Neural cell (in vitro differentiated cells): ENCODE data around the gene ACSS3. TPM values are rescaled to one million over a fixed set of nuclear protein-coding genes. Genes with fewer than 3 reads are reported as not detected.
"Not testable (repeated sequence)": the region's sequence is repeated elsewhere in the genome, so short reads cannot be mapped to it uniquely, and the experiment has no call there.

Source experiments
- H2AFZ ChIP-seq: fragments of 200-600, 300-800 bp; sonication (generic), shearing (Covaris generic); 2 replicates; pipeline ENCODE4 v1.6.0; 2014; ENCODE audit warnings: low read depth, mild to moderate bottlenecking, antibody characterized with exemption, low read length, moderate library complexity
- H3F3A ChIP-seq: fragments of 200-600 bp; shearing (Covaris generic); 2 replicates; pipeline ENCODE4 v1.6.1; 2016; ENCODE audit warnings: mild to moderate bottlenecking, moderate library complexity, mixed read lengths, antibody characterized with exemption, low read length; ENCODE audit not compliant: insufficient read depth, poor library complexity, severe bottlenecking
- H3K27ac ChIP-seq: fragments of 200-600, 300-800 bp; sonication (generic), shearing (Covaris generic); 2 replicates; pipeline ENCODE4 v1.5.1; 2014; ENCODE audit warnings: mild to moderate bottlenecking, low read length, moderate library complexity
- H3K27me3 ChIP-seq: fragments of 300-800, 200-600 bp; sonication (generic), shearing (Covaris generic); 2 replicates; pipeline ENCODE4 v1.6.0; 2014; ENCODE audit warnings: mild to moderate bottlenecking, low read depth, low read length, moderate library complexity; ENCODE audit not compliant: insufficient read depth
- H3K36me3 ChIP-seq: fragments of 300-800, 200-600 bp; sonication (generic), shearing (Covaris generic); 2 replicates; pipeline ENCODE4 v1.5.1; 2014; ENCODE audit warnings: mild to moderate bottlenecking, antibody characterized with exemption, low read length, moderate library complexity; ENCODE audit not compliant: insufficient read depth
- H3K4me2 ChIP-seq: fragments of 300-800, 200-600 bp; sonication (generic), shearing (Covaris generic); 2 replicates; pipeline ENCODE4 v1.6.0; 2014; ENCODE audit warnings: mild to moderate bottlenecking, low read length
- H3K4me3 ChIP-seq: fragments of 300-800, 200-600 bp; sonication (generic), shearing (Covaris generic); 2 replicates; pipeline ENCODE4 v1.5.1; 2014; ENCODE audit warnings: mild to moderate bottlenecking, low read length, moderate library complexity
- H3K79me2 ChIP-seq: fragments of 200-600 bp; shearing (Covaris generic); replicated peaks from 2 replicates; pipeline ENCODE4 v1.6.0; 2014; ENCODE audit warnings: mild to moderate bottlenecking, low read length, moderate library complexity; ENCODE audit not compliant: insufficient read depth
- H3K9ac ChIP-seq: fragments of 300-800, 200-600 bp; sonication (generic), shearing (Covaris generic); 2 replicates; pipeline ENCODE4 v1.6.1; 2016; ENCODE audit warnings: mild to moderate bottlenecking, low read length, mixed read lengths
- H3K9me2 ChIP-seq: fragments of 200-600 bp; shearing (Covaris generic); 2 replicates; pipeline ENCODE4 v1.6.1; 2016; ENCODE audit warnings: mild to moderate bottlenecking, low read length, mixed read lengths; ENCODE audit not compliant: insufficient read depth
- H3K9me3 ChIP-seq: fragments of 200-600, 300-800 bp; sonication (generic), shearing (Covaris generic); 2 replicates; pipeline ENCODE4 v1.6.1; 2016; ENCODE audit warnings: mild to moderate bottlenecking, mixed run types, low read length, moderate library complexity, mixed read lengths
- H4K20me1 ChIP-seq: fragments of 200-600 bp; shearing (Covaris generic); 2 replicates; pipeline ENCODE4 v1.6.1; 2016; ENCODE audit warnings: mild to moderate bottlenecking, mixed run types; ENCODE audit not compliant: insufficient read depth
- EP300 ChIP-seq: fragments of 450-650 bp; conservative IDR thresholded peaks from 2 replicates; pipeline ENCODE4 v1.6.1; 2014; ENCODE audit warnings: antibody characterized with exemption, mild to moderate bottlenecking, moderate library complexity; ENCODE audit not compliant: poor library complexity, severe bottlenecking
- EZH2 ChIP-seq: fragments of 200-600, 300-800 bp; shearing (Covaris generic), sonication (generic); IDR thresholded peaks from 2 replicates; pipeline ENCODE4 v1.6.1; 2014; ENCODE audit warnings: antibody characterized with exemption, low read length, borderline replicate concordance, mild to moderate bottlenecking; ENCODE audit not compliant: insufficient read depth, poor library complexity, severe bottlenecking
- MXI1 ChIP-seq: fragments of 450-650 bp; conservative IDR thresholded peaks from 2 replicates; pipeline ENCODE4 v1.6.1; 2014; ENCODE audit warnings: antibody characterized with exemption, mild to moderate bottlenecking; ENCODE audit not compliant: poor library complexity, severe bottlenecking
- POLR2AphosphoS5 ChIP-seq: IDR thresholded peaks from 2 replicates; pipeline ENCODE4 v1.6.1; 2012
- RAD21 ChIP-seq: fragments of 450-650 bp; conservative IDR thresholded peaks from 2 replicates; pipeline ENCODE4 v1.6.1; 2014; ENCODE audit warnings: antibody characterized with exemption, mild to moderate bottlenecking, moderate library complexity
- SMC3 ChIP-seq: fragments of 450-650 bp; conservative IDR thresholded peaks from 2 replicates; pipeline ENCODE4 v1.6.1; 2014; ENCODE audit warnings: antibody characterized with exemption, mild to moderate bottlenecking, moderate library complexity; ENCODE audit not compliant: poor library complexity
- TAF1 ChIP-seq: IDR thresholded peaks from 2 replicates; pipeline ENCODE4 v1.6.1; 2012; ENCODE audit warnings: low read depth
- polyA plus RNA-seq: library from polyadenylated mRNA; depleted of rRNA; stranded (reverse); fragments of >200 nt; gene quantifications from 2 replicates; pipeline ENCODE4 v1.2.3, GENCODE V29; 2014
- TF ChIP-seq, protein P1 (sequence below): fragments of 450-650 bp; IDR thresholded peaks from 2 replicates; pipeline ENCODE4 v1.5.1; 2014; ENCODE audit warnings: antibody characterized with exemption, mild to moderate bottlenecking, moderate library complexity; ENCODE audit not compliant: poor library complexity, severe bottlenecking
- TF ChIP-seq, protein P2 (sequence below): IDR thresholded peaks from 2 replicates; pipeline ENCODE4 v1.6.1; 2012; ENCODE audit warnings: borderline replicate concordance

The ACSS3 gene
- polyA plus RNA-seq, 1 donor from 2014 or later, result 0.31 TPM

DNA sequence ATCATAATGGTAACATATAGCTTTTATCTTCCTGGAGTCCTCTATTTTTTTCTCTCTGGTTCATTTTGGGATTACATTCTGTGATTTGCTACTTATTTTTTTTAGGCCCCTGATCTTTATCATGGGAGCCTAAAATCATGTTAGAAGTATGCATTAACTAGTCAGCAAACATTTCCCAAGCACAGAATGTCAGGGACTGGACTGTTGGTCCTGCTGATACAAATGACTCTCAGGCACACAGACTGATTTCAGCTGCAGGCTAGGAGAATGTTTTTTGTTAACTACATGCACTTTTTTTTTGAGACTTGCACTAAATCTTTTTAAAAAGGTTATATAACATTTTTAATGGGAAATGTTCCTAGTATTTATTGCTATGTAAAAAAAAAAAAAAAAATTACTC lies 131.1 kb downstream of the ACSS3 start:
- Histone ChIP-seq H4K20me1 (no peaks in the 10 kb centered on the region), H3K79me2 (no peaks in the 10 kb centered on the region), H3K9me3 (no peaks in the 10 kb centered on the region), H3K36me3 (no peaks in the 10 kb centered on the region), H3K9me2 (no peaks in the 10 kb centered on the region), H3K9ac (no peak overlapping the region), H2AFZ (no peak overlapping the region), H3F3A (peaks cover 3% of the 10 kb centered on the region), H3K4me3 (no peak overlapping the region), H3K27me3 (no peaks in the 10 kb centered on the region), H3K27ac (no peak overlapping the region), H3K4me2 (no peak overlapping the region)
- TF ChIP-seq, protein P1, sequence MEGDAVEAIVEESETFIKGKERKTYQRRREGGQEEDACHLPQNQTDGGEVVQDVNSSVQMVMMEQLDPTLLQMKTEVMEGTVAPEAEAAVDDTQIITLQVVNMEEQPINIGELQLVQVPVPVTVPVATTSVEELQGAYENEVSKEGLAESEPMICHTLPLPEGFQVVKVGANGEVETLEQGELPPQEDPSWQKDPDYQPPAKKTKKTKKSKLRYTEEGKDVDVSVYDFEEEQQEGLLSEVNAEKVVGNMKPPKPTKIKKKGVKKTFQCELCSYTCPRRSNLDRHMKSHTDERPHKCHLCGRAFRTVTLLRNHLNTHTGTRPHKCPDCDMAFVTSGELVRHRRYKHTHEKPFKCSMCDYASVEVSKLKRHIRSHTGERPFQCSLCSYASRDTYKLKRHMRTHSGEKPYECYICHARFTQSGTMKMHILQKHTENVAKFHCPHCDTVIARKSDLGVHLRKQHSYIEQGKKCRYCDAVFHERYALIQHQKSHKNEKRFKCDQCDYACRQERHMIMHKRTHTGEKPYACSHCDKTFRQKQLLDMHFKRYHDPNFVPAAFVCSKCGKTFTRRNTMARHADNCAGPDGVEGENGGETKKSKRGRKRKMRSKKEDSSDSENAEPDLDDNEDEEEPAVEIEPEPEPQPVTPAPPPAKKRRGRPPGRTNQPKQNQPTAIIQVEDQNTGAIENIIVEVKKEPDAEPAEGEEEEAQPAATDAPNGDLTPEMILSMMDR, result no peak
- TF ChIP-seq, protein P2, sequence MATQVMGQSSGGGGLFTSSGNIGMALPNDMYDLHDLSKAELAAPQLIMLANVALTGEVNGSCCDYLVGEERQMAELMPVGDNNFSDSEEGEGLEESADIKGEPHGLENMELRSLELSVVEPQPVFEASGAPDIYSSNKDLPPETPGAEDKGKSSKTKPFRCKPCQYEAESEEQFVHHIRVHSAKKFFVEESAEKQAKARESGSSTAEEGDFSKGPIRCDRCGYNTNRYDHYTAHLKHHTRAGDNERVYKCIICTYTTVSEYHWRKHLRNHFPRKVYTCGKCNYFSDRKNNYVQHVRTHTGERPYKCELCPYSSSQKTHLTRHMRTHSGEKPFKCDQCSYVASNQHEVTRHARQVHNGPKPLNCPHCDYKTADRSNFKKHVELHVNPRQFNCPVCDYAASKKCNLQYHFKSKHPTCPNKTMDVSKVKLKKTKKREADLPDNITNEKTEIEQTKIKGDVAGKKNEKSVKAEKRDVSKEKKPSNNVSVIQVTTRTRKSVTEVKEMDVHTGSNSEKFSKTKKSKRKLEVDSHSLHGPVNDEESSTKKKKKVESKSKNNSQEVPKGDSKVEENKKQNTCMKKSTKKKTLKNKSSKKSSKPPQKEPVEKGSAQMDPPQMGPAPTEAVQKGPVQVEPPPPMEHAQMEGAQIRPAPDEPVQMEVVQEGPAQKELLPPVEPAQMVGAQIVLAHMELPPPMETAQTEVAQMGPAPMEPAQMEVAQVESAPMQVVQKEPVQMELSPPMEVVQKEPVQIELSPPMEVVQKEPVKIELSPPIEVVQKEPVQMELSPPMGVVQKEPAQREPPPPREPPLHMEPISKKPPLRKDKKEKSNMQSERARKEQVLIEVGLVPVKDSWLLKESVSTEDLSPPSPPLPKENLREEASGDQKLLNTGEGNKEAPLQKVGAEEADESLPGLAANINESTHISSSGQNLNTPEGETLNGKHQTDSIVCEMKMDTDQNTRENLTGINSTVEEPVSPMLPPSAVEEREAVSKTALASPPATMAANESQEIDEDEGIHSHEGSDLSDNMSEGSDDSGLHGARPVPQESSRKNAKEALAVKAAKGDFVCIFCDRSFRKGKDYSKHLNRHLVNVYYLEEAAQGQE, result no peak

DNA sequence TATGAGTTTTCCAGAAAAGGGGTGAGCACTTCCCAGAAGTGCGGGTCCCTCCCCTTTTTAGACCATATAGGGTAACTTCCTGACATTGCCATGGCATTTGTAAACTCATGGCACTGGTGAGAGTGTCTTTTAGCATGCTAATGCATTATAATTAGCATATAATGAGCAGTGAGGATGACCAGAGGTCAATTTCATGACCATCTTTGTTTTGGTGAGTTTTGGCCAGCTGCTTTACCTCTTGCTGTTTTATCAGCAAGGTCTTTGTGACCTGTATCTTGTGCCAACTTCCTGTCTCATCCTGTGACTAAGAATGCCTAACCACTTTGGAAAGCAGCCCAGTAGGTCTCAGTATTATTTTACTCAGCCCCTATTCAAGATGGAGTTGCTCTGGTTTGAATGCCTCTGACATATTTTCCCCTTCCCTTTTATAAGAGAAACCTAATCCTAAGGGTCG lies 131.9 kb downstream of the ACSS3 start:
- not testable (repeated sequence) for H3K4me2 ChIP-seq, H3F3A ChIP-seq, H3K27ac ChIP-seq

DNA sequence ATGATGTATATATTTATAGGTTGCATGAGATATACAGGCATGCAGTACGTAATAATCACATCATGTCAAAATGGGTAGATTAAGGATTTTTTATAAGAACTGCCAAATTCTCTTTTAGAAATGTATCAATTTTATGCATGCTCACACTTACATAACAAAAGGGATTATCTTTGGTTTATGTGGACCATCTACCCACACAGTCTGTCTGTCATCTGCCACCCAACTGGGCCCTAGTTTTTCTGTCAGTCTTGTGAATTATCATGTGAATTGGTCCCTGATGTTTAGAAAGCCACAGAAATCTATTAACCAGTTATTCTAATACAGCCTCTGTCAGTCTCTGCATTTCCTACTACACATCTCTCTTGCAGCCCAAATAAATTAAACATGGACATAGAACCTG lies 133.4 kb downstream of the ACSS3 start:
- no peaks in the 10 kb centered on the region for H4K20me1 ChIP-seq
- H3K27ac ChIP-seq, result no peak overlapping the region
- H3K4me3 ChIP-seq, result no peak overlapping the region
- no peak overlapping the region for H3K9ac ChIP-seq
- no peaks in the 10 kb centered on the region for H3K9me2 ChIP-seq
- no peaks in the 10 kb centered on the region for H3K9me3 ChIP-seq
- TF ChIP-seq, protein P1, result no peak
- no peak for TF ChIP-seq RAD21
- no peak for TF ChIP-seq EZH2
- TF ChIP-seq, protein P2, result no peak
- TF ChIP-seq EP300, result no peak
- TF ChIP-seq MXI1, result no peak
- TF ChIP-seq SMC3, result no peak
- TF ChIP-seq POLR2AphosphoS5, result no peak
- TF ChIP-seq TAF1, result no peak
- H3F3A ChIP-seq, result no peaks in the 10 kb centered on the region
- H3K36me3 ChIP-seq, result no peaks in the 10 kb centered on the region
- H3K79me2 ChIP-seq, result no peaks in the 10 kb centered on the region
- H2AFZ ChIP-seq, result no peak overlapping the region
- no peaks in the 10 kb centered on the region for H3K27me3 ChIP-seq
- H3K4me2 ChIP-seq, result no peak overlapping the region

More for the DNA sequence above, 131.9 kb downstream of the ACSS3 start:
- H3K27me3 ChIP-seq, H3K4me3 ChIP-seq, H3K9me3 ChIP-seq, H3K79me2 ChIP-seq, H4K20me1 ChIP-seq, H3K9ac ChIP-seq, H3K36me3 ChIP-seq, H2AFZ ChIP-seq, H3K9me2 ChIP-seq: not testable (repeated sequence)
